ENCODE measurements around the gene EGFL8.

GRCh38 chr6:32148289-32149091, 15.9 kb upstream of the EGFL8 start:
- TF ChIP-seq POLR2A (IDR thresholded peaks at IDR 0.05) (no peak), CTCF (IDR thresholded peaks at IDR 0.05) (no peak)
